Upper lobe of left lung (tissue), 6 donors: ENCODE measurements around the gene CFAP92. TPM values are rescaled to one million over a fixed set of nuclear protein-coding genes. Genes with fewer than 3 reads are reported as not detected.
A peak's percentile ranks its signal among the peaks of the same experiment; 100 is the strongest.

Experiments
- ATAC-seq, 2 donors: fragments of 200-7000 bp; cut with Tn5 transposase; one replicate each; pipeline ENCODE4 v1.9.1; 2022; ENCODE audit warnings: mild to moderate bottlenecking in 2 of 2, moderate library complexity in 2 of 2; ENCODE audit not compliant: low FRiP score in 2 of 2
- DNase-seq, 2 donors: peaks; one replicate each; pipeline ENCODE4 v3.0.0-alpha.2; 2019 to 2020
- H3K27ac ChIP-seq, 4 donors: fragments of 200-600 bp; sonication (generic); one replicate each; pipeline ENCODE4 v1.5.1; 2016 to 2019
- H3K27me3 ChIP-seq, 4 donors: fragments of 200-600 bp; sonication (generic); one replicate each; pipeline ENCODE4 v1.5.1; 2017 to 2019
- H3K36me3 ChIP-seq, 4 donors: fragments of 200-600 bp; sonication (generic); one replicate each; pipeline ENCODE4 v1.5.1; 2016 to 2019
- H3K4me1 ChIP-seq, 4 donors: fragments of 200-600 bp; sonication (generic); one replicate each; pipeline ENCODE4 v1.5.1; 2018 to 2019
- H3K4me3 ChIP-seq, 4 donors: fragments of 200-600 bp; sonication (generic); one replicate each; pipeline ENCODE4 v1.5.1; 2017 to 2019; ENCODE audit warnings: mild to moderate bottlenecking in 2 of 4, moderate library complexity in 1 of 4
- H3K9me3 ChIP-seq, 4 donors: fragments of 200-600 bp; sonication (generic); one replicate each; pipeline ENCODE4 v1.5.1; 2018 to 2019
- EP300 ChIP-seq, 4 donors: sonication (generic); formaldehyde crosslinking; IDR thresholded peaks; one replicate each; pipeline ENCODE4 v1.5.1; 2017; ENCODE audit warnings: antibody characterized with exemption in 4 of 4, control low read depth in 2 of 4
- POLR2A ChIP-seq, 4 donors: fragments of 450-650 bp; IDR thresholded peaks; one replicate each; pipeline ENCODE4 v1.5.1; 2016 to 2017; ENCODE audit warnings: antibody characterized with exemption in 4 of 4, mild to moderate bottlenecking in 2 of 4
- POLR2AphosphoS5 ChIP-seq, 2 donors: sonication (generic); formaldehyde crosslinking; IDR thresholded peaks; one replicate each; pipeline ENCODE4 v1.5.1; 2017; ENCODE audit warnings: antibody characterized with exemption in 2 of 2
- WGBS, 2 donors: methylation state at CpG; one replicate each; pipeline ENCODE4 v1.1.5; 2017 to 2018; 5-methylcytosine and 5-hydroxymethylcytosine counted together
- total RNA-seq, 6 donors: library from RNA; depleted of rRNA in 4 of 6; stranded (reverse); fragments of >200 nt in 4 of 6; gene quantifications; one replicate each; pipeline versions ENCODE4 v1.1.0 to v1.2.1, GENCODE V29; 2016 to 2021
- TF ChIP-seq, protein P1 (sequence below), 6 experiments: fragments of 450-650 bp in 4 of 6; fragments of 200-600 bp in 2 of 6; sonication (generic) in 2 of 6; IDR thresholded peaks; one replicate each; pipeline ENCODE4 v1.5.1; 2016 to 2019; ENCODE audit warnings: antibody characterized with exemption in 6 of 6
- donor health status: DM: no; HTN: no; CAD: no; lungs with moderate emphysema.
- donor health status: DM: no; HTN: yes; CAD: no; lungs with severe emphysema.

The CFAP92 gene
- total RNA-seq, 6 donors from 2014 or later = 0.66 to 21.3 (median 5.0) TPM

DNA sequence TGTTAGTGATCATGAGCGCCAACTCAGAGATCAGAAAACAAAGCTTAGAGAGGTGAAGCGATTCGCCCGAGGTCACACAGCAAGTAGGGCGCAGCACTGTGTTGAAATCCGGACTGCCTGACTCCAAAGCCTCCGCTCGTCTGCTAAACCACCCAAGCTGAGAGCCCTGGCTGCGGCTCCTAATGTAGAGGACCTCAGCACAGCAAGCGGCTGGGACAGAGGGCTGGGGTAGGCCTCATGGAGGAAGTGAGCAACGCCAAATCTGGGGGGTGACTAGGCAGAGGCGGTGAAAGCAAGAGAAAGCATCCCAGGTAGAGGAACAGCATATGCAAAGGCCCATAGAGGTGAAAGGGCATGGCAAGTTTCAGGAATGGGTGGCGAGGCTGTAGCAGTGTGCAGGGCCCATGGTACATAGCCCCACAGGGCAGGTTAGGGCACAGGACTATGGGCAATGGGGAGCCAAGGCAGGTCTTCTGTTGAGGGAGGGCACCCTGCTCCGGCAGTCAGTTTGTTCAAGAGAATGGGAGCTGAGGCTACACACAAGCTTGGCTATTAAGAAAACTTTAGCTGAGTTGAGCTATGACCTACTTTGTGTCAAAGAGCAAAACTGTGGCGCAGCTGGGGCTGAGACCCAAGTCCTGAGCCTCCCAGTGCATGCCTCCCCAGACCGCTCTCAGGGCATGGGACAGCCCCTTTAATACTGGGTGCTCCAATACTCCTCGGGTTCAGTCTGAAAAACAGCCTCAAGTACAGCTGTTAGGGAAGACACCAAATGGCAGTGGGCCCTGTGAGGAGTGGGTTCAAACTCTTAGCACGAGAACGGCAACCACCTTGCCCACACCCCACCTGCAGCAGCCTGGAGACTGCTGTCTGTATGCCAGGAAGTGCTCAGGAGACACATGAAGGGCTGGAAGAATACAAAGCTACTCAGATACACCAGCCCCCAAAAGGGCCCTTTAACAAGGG is 988 bp upstream of the CFAP92 start:
- TF ChIP-seq, protein P1, sequence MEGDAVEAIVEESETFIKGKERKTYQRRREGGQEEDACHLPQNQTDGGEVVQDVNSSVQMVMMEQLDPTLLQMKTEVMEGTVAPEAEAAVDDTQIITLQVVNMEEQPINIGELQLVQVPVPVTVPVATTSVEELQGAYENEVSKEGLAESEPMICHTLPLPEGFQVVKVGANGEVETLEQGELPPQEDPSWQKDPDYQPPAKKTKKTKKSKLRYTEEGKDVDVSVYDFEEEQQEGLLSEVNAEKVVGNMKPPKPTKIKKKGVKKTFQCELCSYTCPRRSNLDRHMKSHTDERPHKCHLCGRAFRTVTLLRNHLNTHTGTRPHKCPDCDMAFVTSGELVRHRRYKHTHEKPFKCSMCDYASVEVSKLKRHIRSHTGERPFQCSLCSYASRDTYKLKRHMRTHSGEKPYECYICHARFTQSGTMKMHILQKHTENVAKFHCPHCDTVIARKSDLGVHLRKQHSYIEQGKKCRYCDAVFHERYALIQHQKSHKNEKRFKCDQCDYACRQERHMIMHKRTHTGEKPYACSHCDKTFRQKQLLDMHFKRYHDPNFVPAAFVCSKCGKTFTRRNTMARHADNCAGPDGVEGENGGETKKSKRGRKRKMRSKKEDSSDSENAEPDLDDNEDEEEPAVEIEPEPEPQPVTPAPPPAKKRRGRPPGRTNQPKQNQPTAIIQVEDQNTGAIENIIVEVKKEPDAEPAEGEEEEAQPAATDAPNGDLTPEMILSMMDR (IDR thresholded peaks at IDR 0.05) = no peak
- TF ChIP-seq POLR2A (IDR thresholded peaks at IDR 0.05) = no peak
- no peak for TF ChIP-seq POLR2AphosphoS5 (IDR thresholded peaks at IDR 0.05)
- no peak for TF ChIP-seq EP300 (IDR thresholded peaks at IDR 0.05)
- peak overlapping the region in 1 of 4 donors; percentile 50 for H3K4me3 ChIP-seq
- H3K4me1 ChIP-seq = peaks cover 14 to 25% (median 16%) of the 10 kb centered on the region in 4 donors
- DNase-seq (no peak), ATAC-seq (no peak)
- WGBS, 2 donors = 75 to 78% methylated on average over 14 to 19 of the region's 19 CpGs
- no peak overlapping the region for H3K27ac ChIP-seq
- H3K9me3 ChIP-seq = no peaks in the 10 kb centered on the region
- no peaks in the 10 kb centered on the region for H3K36me3 ChIP-seq
- H3K27me3 ChIP-seq = no peaks in the 10 kb centered on the region

DNA sequence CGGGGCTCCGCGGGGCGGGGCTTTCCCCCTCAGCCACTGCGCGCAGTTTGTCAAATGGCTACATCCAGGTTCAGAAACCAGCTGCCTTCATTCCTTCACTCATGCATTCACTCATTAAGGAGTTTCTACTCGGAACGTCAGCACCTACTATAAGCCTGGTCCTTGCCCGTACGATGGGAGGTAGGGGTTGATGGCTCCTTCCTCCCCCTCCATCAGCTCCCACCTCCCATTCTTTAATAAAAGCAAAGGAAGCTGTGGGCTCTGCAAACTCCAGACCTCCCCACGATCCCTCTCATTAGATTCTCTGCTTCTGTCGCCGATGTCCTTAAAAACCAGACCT is 267 bp upstream of the CFAP92 start:
- Histone ChIP-seq H3K27me3 (no peaks in the 10 kb centered on the region), H3K9me3 (no peaks in the 10 kb centered on the region), H3K27ac (peak overlapping the region in 1 of 4 donors; percentile 50), H3K36me3 (no peaks in the 10 kb centered on the region), H3K4me1 (peaks cover 14 to 25% (median 16%) of the 10 kb centered on the region in 4 donors), H3K4me3 (peak overlapping the region in 3 of 4 donors; percentile 34 to 51 (median 50))
- no peak for TF ChIP-seq POLR2AphosphoS5 (IDR thresholded peaks at IDR 0.05)
- 2 to 4% methylated on average over 12 to 13 of the region's 13 CpGs for WGBS, 2 donors
- DNase-seq = no peak
- ATAC-seq = no peak

DNA sequence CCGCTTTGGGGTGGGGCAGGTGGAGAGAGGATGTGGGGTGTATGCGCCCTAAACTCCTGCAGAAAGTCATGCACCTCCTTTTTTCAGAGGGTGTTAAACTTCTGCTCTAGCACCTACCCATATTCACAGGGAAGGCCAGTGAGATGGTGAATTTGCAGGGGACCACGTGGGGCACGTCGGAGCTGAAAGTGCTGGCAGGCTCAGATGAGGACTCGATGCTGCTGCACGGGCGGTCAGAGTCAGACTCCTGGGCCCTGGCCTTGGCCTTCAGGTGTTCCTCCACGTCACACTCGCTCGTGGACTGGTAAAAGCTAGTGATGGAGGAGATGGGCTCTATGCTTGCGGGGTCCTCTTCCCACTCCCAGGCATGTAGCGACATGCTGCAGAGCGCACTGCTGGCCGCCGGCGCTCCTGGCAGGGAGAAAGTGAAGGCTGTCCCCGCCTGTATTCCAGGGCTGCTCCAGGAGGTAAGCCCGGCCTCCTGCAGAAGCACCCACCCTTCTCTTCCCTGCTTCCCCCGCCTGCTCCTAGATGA is 883 bp downstream of the CFAP92 start:
- H3K27ac ChIP-seq = no peak overlapping the region
- TF ChIP-seq EP300 (IDR thresholded peaks at IDR 0.05) = no peak
- TF ChIP-seq, protein P1 (IDR thresholded peaks at IDR 0.05) = no peak
- no peak for TF ChIP-seq POLR2AphosphoS5 (IDR thresholded peaks at IDR 0.05)
- TF ChIP-seq POLR2A (IDR thresholded peaks at IDR 0.05) = no peak
- no peak for ATAC-seq
- no peaks in the 10 kb centered on the region for H3K27me3 ChIP-seq
- H3K36me3 ChIP-seq = no peaks in the 10 kb centered on the region
- DNase-seq = peak in 1 of 2 donors; percentile 66
- peaks cover 14 to 17% (median 16%) of the 10 kb centered on the region in 4 donors for H3K4me1 ChIP-seq
- peak overlapping the region in 1 of 4 donors; percentile 51 for H3K4me3 ChIP-seq
- H3K9me3 ChIP-seq = no peaks in the 10 kb centered on the region
- 79 to 87% methylated on average over 14 to 20 of the region's 20 CpGs for WGBS, 2 donors

DNA sequence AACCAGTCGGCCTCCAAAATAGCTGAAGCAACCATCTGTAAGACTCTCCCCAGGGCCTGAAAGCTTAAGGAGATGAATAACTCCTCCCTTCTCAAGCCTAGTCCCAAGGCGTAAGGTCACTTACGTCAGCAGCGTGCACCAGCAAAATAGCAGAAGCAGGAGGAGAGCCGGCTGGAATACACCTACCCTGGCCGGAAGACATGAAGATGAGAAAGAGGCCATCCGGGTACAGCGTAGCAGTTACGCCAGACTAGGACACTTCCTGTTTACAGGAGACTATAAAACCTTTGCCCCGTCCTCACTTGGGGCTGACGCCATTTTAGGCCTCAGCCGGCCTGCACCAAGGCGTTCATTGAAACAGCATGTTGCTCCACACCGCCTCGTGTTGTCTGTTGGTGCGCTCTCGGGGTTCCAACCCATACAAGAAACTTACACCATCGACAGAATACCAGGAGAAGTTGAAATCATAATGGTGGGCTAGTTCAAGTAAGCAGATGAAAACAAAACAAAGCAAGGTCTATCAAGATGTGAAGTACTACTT is 2.5 kb downstream of the CFAP92 start:
- H3K36me3 ChIP-seq = no peaks in the 10 kb centered on the region
- no peak overlapping the region for H3K4me3 ChIP-seq
- TF ChIP-seq, protein P1 (IDR thresholded peaks at IDR 0.05) = no peak
- TF ChIP-seq POLR2AphosphoS5 (IDR thresholded peaks at IDR 0.05) (peak; percentile 44 to 48), EP300 (IDR thresholded peaks at IDR 0.05) (no peak), POLR2A (IDR thresholded peaks at IDR 0.05) (no peak)
- no peaks in the 10 kb centered on the region for H3K9me3 ChIP-seq
- DNase-seq = peak in 1 of 2 donors; percentile 71
- WGBS, 2 donors = 85 to 89% methylated on average over 18 of the region's 18 CpGs
- H3K27me3 ChIP-seq = no peaks in the 10 kb centered on the region
- peak overlapping the region; percentile 54 to 65 (median 61) for H3K27ac ChIP-seq
- H3K4me1 ChIP-seq = peaks cover 14 to 17% (median 16%) of the 10 kb centered on the region in 4 donors
- ATAC-seq = peak in 1 of 2 donors; percentile 47

DNA sequence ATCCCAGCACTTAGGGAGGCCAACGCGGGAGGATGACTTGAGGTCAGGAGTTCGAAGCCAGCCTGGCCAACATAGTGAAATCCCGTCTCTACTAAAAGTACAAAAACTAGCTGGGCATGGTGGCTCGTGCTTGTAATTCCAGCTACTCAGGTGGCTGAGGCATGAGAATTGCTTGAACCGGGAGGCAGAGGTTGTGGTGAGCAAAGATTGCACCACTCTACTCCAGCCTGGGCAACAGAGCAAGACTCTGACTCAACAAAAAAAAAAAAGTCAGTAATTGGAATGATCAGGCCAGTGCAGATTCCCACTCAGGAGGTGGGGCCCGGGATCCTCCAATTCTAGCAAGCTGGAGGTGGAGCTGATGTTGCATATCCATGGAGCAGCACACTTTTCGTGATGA is 5.6 kb downstream of the CFAP92 start:
- DNase-seq = no peak
- WGBS, 2 donors = 88% methylated on average over 8 of the region's 8 CpGs

More for the DNA sequence above, 5.6 kb downstream of the CFAP92 start:
- H3K4me1 ChIP-seq = peaks cover under 1 to 4% (median 2%) of the 10 kb centered on the region in 4 donors
- H3K27ac ChIP-seq = no peak overlapping the region
- TF ChIP-seq POLR2A (IDR thresholded peaks at IDR 0.05) (no peak), POLR2AphosphoS5 (IDR thresholded peaks at IDR 0.05) (no peak), EP300 (IDR thresholded peaks at IDR 0.05) (no peak)
- TF ChIP-seq, protein P1 (IDR thresholded peaks at IDR 0.05) = no peak
- no peak overlapping the region for H3K4me3 ChIP-seq
- no peak for ATAC-seq
- H3K9me3 ChIP-seq = no peaks in the 10 kb centered on the region
- no peaks in the 10 kb centered on the region for H3K36me3 ChIP-seq
- no peaks in the 10 kb centered on the region for H3K27me3 ChIP-seq
